ENCODE measurements around the gene ARMC2.
"Not testable (repeated sequence)": the region's sequence is repeated elsewhere in the genome, so short reads cannot be mapped to it uniquely, and the experiment has no call there.

ARMC2 gene

DNA sequence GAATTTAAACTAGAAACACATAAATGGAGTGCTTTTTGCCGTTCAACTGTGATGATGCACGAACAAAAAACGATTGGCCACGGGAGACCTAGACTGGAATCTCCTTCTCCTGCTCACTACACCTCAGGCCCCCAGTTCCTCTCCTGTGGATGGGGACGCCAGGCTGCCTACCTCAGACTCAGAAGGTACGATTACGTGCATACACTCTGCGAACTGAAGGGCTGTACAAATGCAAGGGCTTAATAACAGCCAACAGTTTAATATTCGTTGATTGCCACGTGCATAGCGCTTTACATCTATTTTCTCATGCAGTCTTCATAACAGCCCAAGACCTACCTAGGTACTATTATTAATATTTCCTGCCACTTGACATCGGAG, 495 bp upstream of the ARMC2 start:
- DNase-seq (ENCODE audit: low read depth, low spot score): no peak
- H3K36me3 ChIP-seq (ENCODE audit: insufficient read depth, low read length): no peaks in the 10 kb centered on the region
- H3K27ac ChIP-seq: no peak overlapping the region
- peak overlapping the region; percentile 82 for H3K9ac ChIP-seq (ENCODE audit: insufficient read length)
- H3K4me3 ChIP-seq: peak overlapping the region; percentile 84
- TF ChIP-seq POLR2AphosphoS5 (IDR thresholded peaks at IDR 0.05; ENCODE audit: borderline replicate concordance, low read depth, low read length): no peak
- no peak for TF ChIP-seq EZH2 (IDR thresholded peaks at IDR 0.05)
- TF ChIP-seq FOXP2 (optimal IDR thresholded peaks at IDR 0.05; ENCODE audit: control extremely low read depth, extremely low read length, insufficient read depth): no peak
- no peaks in the 10 kb centered on the region for H3K9me3 ChIP-seq (ENCODE audit: low read depth, low read length)

DNA sequence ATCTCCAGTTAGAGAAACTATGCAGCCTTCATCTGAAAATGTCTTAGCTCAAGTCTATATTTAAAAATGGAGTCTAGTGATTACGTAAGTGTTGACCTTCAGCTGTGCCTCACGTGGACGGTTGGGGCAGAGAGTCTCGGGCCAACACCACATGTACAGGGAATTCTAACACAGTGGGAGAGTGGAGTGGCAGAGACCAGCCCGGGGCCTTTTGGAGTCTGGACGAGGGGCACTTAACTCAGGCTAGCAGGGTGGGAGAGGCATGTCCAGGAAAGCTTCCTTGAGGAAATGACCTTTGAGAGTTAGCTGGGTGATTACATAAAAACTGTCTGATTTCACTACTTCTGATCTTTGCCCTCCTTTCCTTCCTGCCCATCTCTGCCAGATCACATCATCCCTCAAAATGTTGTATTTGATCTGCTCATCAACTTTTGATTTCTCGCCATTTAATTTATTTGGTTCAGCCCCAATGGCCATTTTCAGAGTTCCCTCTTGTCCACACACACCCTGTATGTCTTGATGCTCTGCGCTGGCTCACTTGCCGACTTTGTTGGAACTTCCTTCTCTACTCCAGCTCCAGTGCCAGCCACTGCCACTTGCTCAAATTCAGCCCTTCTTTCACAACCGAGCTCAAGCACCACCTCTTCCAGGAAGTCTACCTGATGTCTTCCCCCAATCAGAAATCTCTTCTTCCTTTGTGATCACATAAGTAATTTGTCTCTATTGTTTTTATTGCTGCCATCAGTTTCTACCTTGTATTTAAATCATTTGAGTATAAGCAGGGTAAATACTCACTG, 2.6 kb downstream of the ARMC2 start:
- Histone ChIP-seq H3K9me3 (ENCODE audit: low read depth, low read length) (no peaks in the 10 kb centered on the region), H3K27ac (no peak overlapping the region), H3K4me3 (no peak overlapping the region), H3K9ac (ENCODE audit: insufficient read length) (no peak overlapping the region), H3K36me3 (ENCODE audit: insufficient read depth, low read length) (peaks cover 20% of the 10 kb centered on the region)
- DNase-seq (ENCODE audit: low read depth, low spot score): no peak
- no peak for TF ChIP-seq FOXP2 (optimal IDR thresholded peaks at IDR 0.05; ENCODE audit: control extremely low read depth, extremely low read length, insufficient read depth)
- no peak for TF ChIP-seq EZH2 (IDR thresholded peaks at IDR 0.05)
- TF ChIP-seq POLR2AphosphoS5 (IDR thresholded peaks at IDR 0.05; ENCODE audit: borderline replicate concordance, low read depth, low read length): no peak

DNA sequence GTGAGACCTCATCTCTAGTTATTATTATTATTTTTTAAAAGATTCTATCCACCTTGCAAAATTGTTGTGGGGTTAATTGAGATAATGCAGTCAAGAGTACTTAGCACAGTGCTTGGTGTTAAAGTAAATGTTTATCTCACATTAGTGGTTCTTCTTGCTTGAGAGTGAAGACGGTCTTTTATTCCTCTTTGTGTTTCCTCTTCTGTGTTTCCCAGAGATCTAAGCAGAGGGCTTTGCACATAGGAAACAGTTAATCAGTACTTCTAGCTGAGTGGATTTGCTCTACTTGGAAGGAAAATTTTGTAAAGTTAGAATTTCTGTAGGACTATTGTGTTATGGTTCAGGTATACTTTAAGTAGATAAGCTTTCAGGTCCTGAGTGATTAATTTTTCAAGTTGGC, 3.5 kb downstream of the ARMC2 start:
- DNase-seq (ENCODE audit: low read depth, low spot score): no peak
- TF ChIP-seq POLR2AphosphoS5 (IDR thresholded peaks at IDR 0.05; ENCODE audit: borderline replicate concordance, low read depth, low read length) (no peak), EZH2 (IDR thresholded peaks at IDR 0.05) (no peak), FOXP2 (optimal IDR thresholded peaks at IDR 0.05; ENCODE audit: control extremely low read depth, extremely low read length, insufficient read depth) (no peak)
- no peak overlapping the region for H3K9ac ChIP-seq (ENCODE audit: insufficient read length)
- H3K27ac ChIP-seq: no peak overlapping the region
- H3K9me3 ChIP-seq (ENCODE audit: low read depth, low read length): no peaks in the 10 kb centered on the region
- H3K36me3 ChIP-seq (ENCODE audit: insufficient read depth, low read length): peaks cover 29% of the 10 kb centered on the region
- no peak overlapping the region for H3K4me3 ChIP-seq

DNA sequence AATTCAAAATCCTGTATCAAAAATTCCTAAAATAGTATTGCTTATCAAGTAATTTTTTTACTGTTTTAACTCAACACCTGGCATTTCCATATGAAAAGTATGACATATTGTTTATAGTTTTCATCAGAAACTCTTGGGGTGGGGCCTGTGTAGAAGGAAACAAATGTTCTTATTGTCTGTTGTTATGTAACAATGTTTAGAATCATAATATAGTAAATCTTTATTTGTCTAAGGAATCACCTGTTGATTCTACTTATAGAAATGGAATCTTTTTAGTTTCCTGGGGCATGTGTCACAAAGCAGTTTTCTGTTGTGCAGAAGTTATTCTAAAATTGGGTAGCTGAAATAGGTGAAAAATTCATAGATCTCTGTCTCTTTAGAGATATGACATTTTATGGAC, 4.9 kb downstream of the ARMC2 start:
- no peak overlapping the region for H3K9ac ChIP-seq (ENCODE audit: insufficient read length)
- H3K9me3 ChIP-seq (ENCODE audit: low read depth, low read length): peaks cover 10% of the 10 kb centered on the region
- H3K4me3 ChIP-seq: no peak overlapping the region
- H3K27ac ChIP-seq: no peak overlapping the region
- TF ChIP-seq FOXP2 (optimal IDR thresholded peaks at IDR 0.05; ENCODE audit: control extremely low read depth, extremely low read length, insufficient read depth) (no peak), POLR2AphosphoS5 (IDR thresholded peaks at IDR 0.05; ENCODE audit: borderline replicate concordance, low read depth, low read length) (no peak), EZH2 (IDR thresholded peaks at IDR 0.05) (no peak)
- H3K36me3 ChIP-seq (ENCODE audit: insufficient read depth, low read length): peaks cover 42% of the 10 kb centered on the region
- DNase-seq (ENCODE audit: low read depth, low spot score): no peak

DNA sequence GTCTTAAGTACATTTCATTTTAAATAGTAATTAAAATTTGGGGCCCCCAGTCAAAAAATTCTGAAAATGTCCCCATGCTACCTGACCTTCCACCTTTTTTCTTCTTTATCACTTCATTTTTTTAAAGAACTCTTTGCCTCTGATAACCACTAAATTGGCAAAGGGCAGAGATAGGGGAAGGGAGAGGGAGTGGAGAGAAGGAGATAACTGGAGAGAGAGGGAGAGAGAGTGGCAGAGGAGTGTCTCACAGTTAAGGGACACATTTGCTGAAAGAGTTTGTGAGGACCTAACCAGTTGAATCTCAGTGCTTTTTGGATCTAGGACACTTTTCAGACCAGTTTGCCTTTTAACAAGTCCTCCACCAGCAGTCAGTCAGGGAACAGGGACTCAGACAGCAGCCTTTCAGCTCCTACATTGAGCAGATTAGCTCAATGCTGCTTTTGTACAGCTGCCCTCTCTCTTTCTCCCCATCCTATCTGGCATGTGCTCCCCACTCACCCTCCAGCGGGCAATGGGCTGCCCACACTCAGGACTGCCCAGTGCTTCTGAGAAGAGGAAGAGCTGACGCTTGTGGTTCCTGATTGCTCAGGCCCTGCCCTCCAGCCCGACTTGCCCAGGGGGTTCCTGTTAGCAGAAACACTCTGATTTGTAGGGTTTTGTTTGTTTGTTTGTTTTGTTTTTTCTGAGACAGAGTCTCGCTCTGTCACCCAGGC, 14.4 kb downstream of the ARMC2 start:
- Histone ChIP-seq H3K27ac (no peak overlapping the region), H3K9me3 (ENCODE audit: low read depth, low read length) (peaks cover 2% of the 10 kb centered on the region; the same call in 1 of the 2 replicates), H3K36me3 (ENCODE audit: insufficient read depth, low read length) (peaks cover 53% of the 10 kb centered on the region), H3K9ac (ENCODE audit: insufficient read length) (no peak overlapping the region), H3K4me3 (no peak overlapping the region)
- DNase-seq (ENCODE audit: low read depth, low spot score): no peak
- TF ChIP-seq POLR2AphosphoS5 (IDR thresholded peaks at IDR 0.05; ENCODE audit: borderline replicate concordance, low read depth, low read length) (no peak), FOXP2 (optimal IDR thresholded peaks at IDR 0.05; ENCODE audit: control extremely low read depth, extremely low read length, insufficient read depth) (no peak), EZH2 (IDR thresholded peaks at IDR 0.05) (no peak)

DNA sequence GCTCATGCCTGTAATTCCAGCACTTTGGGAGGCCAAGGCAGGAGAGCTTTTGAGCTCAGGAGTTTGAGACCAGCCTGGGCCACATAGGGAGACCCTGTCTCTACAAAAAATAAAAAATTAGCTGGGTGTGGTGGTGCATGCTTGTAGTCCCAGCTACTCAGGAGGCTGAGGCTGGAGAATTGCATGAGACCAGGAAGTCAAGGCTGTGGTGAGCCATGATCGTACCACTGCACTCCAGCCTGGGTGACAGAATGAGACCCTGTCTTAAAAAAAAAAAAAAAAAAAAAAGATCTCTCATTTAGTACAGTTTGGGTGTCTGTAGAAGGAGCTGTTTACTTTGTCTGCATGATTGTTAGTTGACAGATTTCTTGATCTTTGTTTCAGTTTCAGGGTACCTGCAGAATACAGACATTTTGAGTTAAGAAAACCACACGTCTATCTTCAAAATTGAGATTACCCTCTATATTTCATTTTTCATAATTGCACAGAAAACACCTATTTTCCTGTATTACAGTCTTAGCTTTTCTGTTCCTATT, 17.6 kb downstream of the ARMC2 start:
- H3K4me3 ChIP-seq: peak overlapping the region; percentile 55
- H3K9ac ChIP-seq (ENCODE audit: insufficient read length): peak overlapping the region; percentile 52
- H3K27ac ChIP-seq: peak overlapping the region; percentile 96
- H3K36me3 ChIP-seq (ENCODE audit: insufficient read depth, low read length): peaks cover 34% of the 10 kb centered on the region
- H3K9me3 ChIP-seq (ENCODE audit: low read depth, low read length); DNase-seq (ENCODE audit: low read depth, low spot score): not testable (repeated sequence)

DNA sequence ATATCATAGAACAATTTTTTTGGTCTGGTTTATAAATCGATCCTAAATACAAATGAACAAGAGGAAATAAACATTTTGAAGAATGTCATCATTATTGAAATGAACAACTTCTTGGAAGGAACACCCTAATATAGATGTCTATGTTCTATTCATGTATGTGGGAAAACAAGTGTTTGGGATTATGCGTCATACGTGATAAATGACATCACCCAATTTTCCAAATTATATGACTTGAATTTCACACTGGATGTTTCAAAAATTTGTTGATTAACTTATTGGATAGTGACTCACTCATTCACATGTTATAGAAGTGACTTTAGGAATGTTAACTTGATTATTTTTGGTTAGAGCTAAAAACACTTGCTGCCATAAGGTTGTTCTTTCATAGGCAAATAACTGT, 18.6 kb downstream of the ARMC2 start:
- Histone ChIP-seq H3K4me3 (no peak overlapping the region), H3K9me3 (ENCODE audit: low read depth, low read length) (no peaks in the 10 kb centered on the region), H3K27ac (peak overlapping the region; percentile 96), H3K36me3 (ENCODE audit: insufficient read depth, low read length) (peaks cover 24% of the 10 kb centered on the region), H3K9ac (ENCODE audit: insufficient read length) (no peak overlapping the region)
- TF ChIP-seq EZH2 (IDR thresholded peaks at IDR 0.05) (no peak), POLR2AphosphoS5 (IDR thresholded peaks at IDR 0.05; ENCODE audit: borderline replicate concordance, low read depth, low read length) (no peak), FOXP2 (optimal IDR thresholded peaks at IDR 0.05; ENCODE audit: control extremely low read depth, extremely low read length, insufficient read depth) (no peak)
- DNase-seq (ENCODE audit: low read depth, low spot score): no peak

DNA sequence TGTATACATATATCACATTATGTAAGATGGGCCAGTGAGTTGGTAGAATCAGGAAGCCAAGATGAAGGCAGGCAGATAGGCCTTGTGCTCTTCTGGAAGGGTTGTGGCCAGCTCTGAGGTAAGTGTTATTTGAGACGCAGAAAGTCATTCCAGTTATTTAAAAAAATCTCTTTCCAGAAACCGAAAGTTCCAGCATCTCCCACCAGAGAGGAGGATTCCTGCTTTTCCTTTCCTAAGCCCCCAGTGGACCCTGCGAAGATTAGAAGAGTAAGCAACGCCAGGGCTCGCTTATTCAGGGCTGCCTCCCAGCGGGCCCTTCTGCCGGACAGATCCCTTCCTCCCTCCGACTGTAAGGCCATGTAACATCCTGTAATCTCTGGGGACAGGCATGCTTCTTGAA, 20.4 kb downstream of the ARMC2 start:
- Histone ChIP-seq H3K9me3 (ENCODE audit: low read depth, low read length) (no peaks in the 10 kb centered on the region), H3K9ac (ENCODE audit: insufficient read length) (no peak overlapping the region), H3K4me3 (no peak overlapping the region), H3K36me3 (ENCODE audit: insufficient read depth, low read length) (peaks cover 20% of the 10 kb centered on the region), H3K27ac (no peak overlapping the region)
- DNase-seq (ENCODE audit: low read depth, low spot score): no peak
- TF ChIP-seq EZH2 (IDR thresholded peaks at IDR 0.05) (no peak), FOXP2 (optimal IDR thresholded peaks at IDR 0.05; ENCODE audit: control extremely low read depth, extremely low read length, insufficient read depth) (no peak), POLR2AphosphoS5 (IDR thresholded peaks at IDR 0.05; ENCODE audit: borderline replicate concordance, low read depth, low read length) (no peak)
